HCT116 (cell line): Measurements from ENCODE around the gene RAB41. TPM values are rescaled to one million over a fixed set of nuclear protein-coding genes. Genes with fewer than 3 reads are reported as not detected.

Source experiments
- ATAC-seq: fragments of 200-7000 bp; cut with Tn5 transposase; 2 replicates; pipeline ENCODE4 v1.9.1; 2020; ENCODE audit warnings: mild to moderate bottlenecking, moderate library complexity
- BruUV-seq: library from RNA; stranded (reverse); fragments of 400-500 nt; replicated peaks from 2 replicates; lab custom pipeline; 2021; lab: Mats Ljungman, UMichigan
- CTCF ChIA-PET: fragments of 300-600 bp; sonication (Branson Sonifier 250); formaldehyde crosslinking; loops from one replicate; lab custom pipeline; 2021; ENCODE audit warnings: antibody characterized with exemption; lab: Charles Lee
- POLR2A ChIA-PET: fragments of 300-600, 350-600 bp; sonication (Branson Sonifier 250); formaldehyde crosslinking; loops from one replicate; lab custom pipeline; 2021; ENCODE audit warnings: antibody characterized with exemption; lab: Charles Lee
- RAD21 ChIA-PET, 2 experiments: fragments of 300-600 bp; sonication (Branson Sonifier 250); formaldehyde crosslinking; loops; one replicate each; lab custom pipeline; 2023; ENCODE audit warnings: low total read pairs in 2 of 2; ENCODE audit not compliant: uncharacterized antibody in 2 of 2, unreplicated experiment in 2 of 2, low non-redundant PET in 1 of 2; lab: Charles Lee
- DNase-seq: peaks from one replicate; pipeline ENCODE4 v3.0.0-alpha.2; 2010; ENCODE audit warnings: low read depth, low spot score
- H2AFZ ChIP-seq: fragments of 200-600 bp; shearing (Covaris generic), sonication (generic); 2 replicates; pipeline ENCODE4 v1.6.1; 2017; ENCODE audit warnings: low read depth, mixed run types, mixed read lengths, antibody characterized with exemption, low read length; ENCODE audit not compliant: poor library complexity, severe bottlenecking
- H3K27ac ChIP-seq: 2 replicates; pipeline ENCODE4 v1.5.1; 2012; ENCODE audit warnings: low read depth, low read length
- H3K27me3 ChIP-seq: fragments of 200-600 bp; sonication (generic); 2 replicates; pipeline ENCODE4 v1.6.1; 2016; ENCODE audit warnings: mixed run types, low read length, mixed read lengths; ENCODE audit not compliant: insufficient read depth
- H3K36me3 ChIP-seq, 2 experiments: fragments of 200-500 bp in 1 of 2; fragments of 200-600 bp in 1 of 2; sonication (Bioruptor generic) in 1 of 2; sonication (generic) in 1 of 2; 2 replicates each; pipeline versions ENCODE4 v1.5.1 to v1.6.1; 2014 to 2016; ENCODE audit warnings: low read length in 2 of 2, inconsistent platforms in 1 of 2, mixed read lengths in 1 of 2, mixed run types in 1 of 2; ENCODE audit not compliant: insufficient read depth in 2 of 2, control insufficient read depth in 1 of 2
- H3K4me1 ChIP-seq, 2 experiments: fragments of 200-600 bp in 1 of 2; sonication (generic) in 1 of 2; 2 replicates each; pipeline versions ENCODE4 v1.5.1 to v1.6.1; 2012 to 2017; ENCODE audit warnings: low read length in 2 of 2, inconsistent platforms in 1 of 2, mild to moderate bottlenecking in 1 of 2, mixed read lengths in 1 of 2, mixed run types in 1 of 2, moderate library complexity in 1 of 2; ENCODE audit not compliant: insufficient read depth in 2 of 2, control insufficient read depth in 1 of 2
- H3K4me2 ChIP-seq: fragments of 200-600 bp; sonication (generic); 2 replicates; pipeline ENCODE4 v1.6.1; 2017; ENCODE audit warnings: mixed run types, low read length, mixed read lengths
- H3K4me3 ChIP-seq, 2 experiments: fragments of 200-600 bp in 1 of 2; sonication (generic) in 1 of 2; replicated peaks in 1 of 2; 2 replicates each; pipeline ENCODE4 v1.5.1; 2011 to 2016; ENCODE audit warnings: low read length in 2 of 2, control low read depth in 1 of 2, low read depth in 1 of 2, mild to moderate bottlenecking in 1 of 2, mixed read lengths in 1 of 2, mixed run types in 1 of 2
- H3K79me2 ChIP-seq: fragments of 200-600 bp; sonication (generic); 2 replicates; pipeline ENCODE4 v1.6.1; 2017; ENCODE audit warnings: mild to moderate bottlenecking, mixed run types, low read length, moderate library complexity, mixed read lengths; ENCODE audit not compliant: insufficient read depth
- H3K9ac ChIP-seq: fragments of 200-600 bp; sonication (generic); 2 replicates; pipeline ENCODE4 v1.6.1; 2016; ENCODE audit warnings: low read length, mixed read lengths
- H3K9me2 ChIP-seq: fragments of 200-600 bp; sonication (generic), shearing (Covaris generic); 2 replicates; pipeline ENCODE4 v1.6.1; 2017; ENCODE audit warnings: mixed run types, mild to moderate bottlenecking, moderate library complexity; ENCODE audit not compliant: insufficient read depth
- H3K9me3 ChIP-seq, 2 experiments: fragments of 200-500 bp in 1 of 2; fragments of 200-600 bp in 1 of 2; sonication (Bioruptor generic) in 1 of 2; sonication (generic) in 1 of 2; 2 replicates each; pipeline ENCODE4 v1.6.1; 2014 to 2017; ENCODE audit warnings: low read length in 2 of 2, mixed read lengths in 2 of 2, inconsistent platforms in 1 of 2, low read depth in 1 of 2, mild to moderate bottlenecking in 1 of 2, mixed run types in 1 of 2, moderate library complexity in 1 of 2; ENCODE audit not compliant: control insufficient read depth in 1 of 2, insufficient read depth in 1 of 2
- H4K20me1 ChIP-seq: fragments of 200-600 bp; sonication (generic), shearing (Covaris generic); 2 replicates; pipeline ENCODE4 v1.6.1; 2017; ENCODE audit warnings: mixed run types, mild to moderate bottlenecking, moderate library complexity; ENCODE audit not compliant: insufficient read depth
- ATF3 ChIP-seq: IDR thresholded peaks from 2 replicates; pipeline ENCODE4 v1.6.1; 2012
- CBX3 ChIP-seq: IDR thresholded peaks from 2 replicates; pipeline ENCODE4 v1.6.1; 2012; ENCODE audit warnings: low read depth
- CEBPB ChIP-seq: IDR thresholded peaks from 2 replicates; pipeline ENCODE4 v1.6.1; 2012; ENCODE audit warnings: low read depth
- EGR1 ChIP-seq: IDR thresholded peaks from 2 replicates; pipeline ENCODE4 v1.6.1; 2012; ENCODE audit warnings: low read depth
- ELF1 ChIP-seq: IDR thresholded peaks from 2 replicates; pipeline ENCODE4 v1.6.1; 2012; ENCODE audit warnings: low read depth, borderline replicate concordance
- JUND ChIP-seq: IDR thresholded peaks from 2 replicates; pipeline ENCODE4 v1.6.1; 2012
- POLR2A ChIP-seq: IDR thresholded peaks from 2 replicates; pipeline ENCODE4 v1.7.0; 2011; ENCODE audit warnings: borderline replicate concordance; ENCODE audit not compliant: insufficient read depth, insufficient read length; ENCODE audit errors: extremely low read depth
- RAD21 ChIP-seq: IDR thresholded peaks from 2 replicates; pipeline ENCODE4 v1.6.1; 2012; ENCODE audit warnings: low read depth, mild to moderate bottlenecking
- REST ChIP-seq: IDR thresholded peaks from 2 replicates; pipeline ENCODE4 v1.6.1; 2012; ENCODE audit warnings: low read depth
- SIN3A ChIP-seq: IDR thresholded peaks from 2 replicates; pipeline ENCODE4 v1.6.1; 2012; ENCODE audit warnings: low read depth
- SP1 ChIP-seq: IDR thresholded peaks from 2 replicates; pipeline ENCODE4 v1.6.1; 2012; ENCODE audit warnings: low read depth
- SRF ChIP-seq: IDR thresholded peaks from 2 replicates; pipeline ENCODE4 v1.6.1; 2012; ENCODE audit warnings: low read depth
- TCF7L2 ChIP-seq: IDR thresholded peaks from 2 replicates; pipeline ENCODE4 v1.7.0; 2011; ENCODE audit warnings: borderline replicate concordance, inconsistent platforms; ENCODE audit not compliant: insufficient read depth, insufficient read length; ENCODE audit errors: extremely low read depth
- ZFX ChIP-seq: fragments of 450-650 bp; IDR thresholded peaks from 2 replicates; pipeline ENCODE4 v1.6.1; 2017
- ZNF274 ChIP-seq: fragments of 200-500 bp; sonication (Bioruptor generic); IDR thresholded peaks from 2 replicates; pipeline ENCODE4 v1.6.1; 2014; ENCODE audit warnings: mild to moderate bottlenecking, low read depth, low read length, inconsistent platforms
- intact Hi-C: fragments of 100-400 bp; cut with micrococcal nuclease; formaldehyde crosslinking; loops from 2 replicates; pipeline ENCODE4 v1.10.0; 2022
- total RNA-seq: library from RNA; stranded (reverse); gene quantifications from one replicate; pipeline ENCODE4 v1.2.1, GENCODE V29; 2021; ENCODE audit not compliant: unreplicated experiment
- TF ChIP-seq, protein P1 (sequence below): IDR thresholded peaks from 2 replicates; pipeline ENCODE4 v1.6.1; 2012
- TF ChIP-seq, protein P2 (sequence below): IDR thresholded peaks from 2 replicates; pipeline ENCODE4 v1.6.1; 2011; ENCODE audit warnings: mild to moderate bottlenecking, low read length, moderate library complexity; ENCODE audit not compliant: insufficient replicate concordance; ENCODE audit errors: extremely low read depth

The RAB41 gene
- total RNA-seq, 1 experiment from 2014 or later: not detected

DNA sequence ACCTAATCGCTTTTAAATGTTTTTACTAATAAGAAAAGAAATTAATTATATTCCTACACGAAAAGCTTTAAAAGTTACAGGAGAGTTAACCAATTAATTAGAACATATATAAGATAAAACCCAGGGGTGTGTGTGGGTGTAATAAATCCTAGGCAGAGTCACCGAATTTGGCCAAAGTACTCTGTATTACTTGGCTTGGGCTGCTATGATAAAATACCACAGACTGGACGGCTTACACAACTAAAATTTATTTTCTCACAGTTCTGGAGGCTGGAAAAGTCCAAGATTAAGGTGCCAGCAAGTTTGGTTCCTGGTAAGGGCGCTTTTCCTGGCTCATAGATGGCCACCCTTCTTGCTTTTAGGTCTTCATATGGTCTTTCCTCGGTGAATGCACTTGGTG lies 37.1 kb upstream of the RAB41 start:
- TF ChIP-seq, protein P1, sequence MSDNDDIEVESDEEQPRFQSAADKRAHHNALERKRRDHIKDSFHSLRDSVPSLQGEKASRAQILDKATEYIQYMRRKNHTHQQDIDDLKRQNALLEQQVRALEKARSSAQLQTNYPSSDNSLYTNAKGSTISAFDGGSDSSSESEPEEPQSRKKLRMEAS: no peak
- TF ChIP-seq, all 23 proteins: peak for 0
- Histone ChIP-seq H3K9me2 (no peaks in the 10 kb centered on the region), H3K4me1 (peaks cover 0 to 12% of the 10 kb centered on the region in 2 experiments; a peak in 1 of 4 replicates), H3K9me3 (no peaks in the 10 kb centered on the region), H3K79me2 (no peaks in the 10 kb centered on the region), H3K27ac (no peak overlapping the region), H3K36me3 (no peaks in the 10 kb centered on the region), H3K4me2 (no peak overlapping the region), H2AFZ (no peak overlapping the region), H4K20me1 (no peaks in the 10 kb centered on the region), H3K4me3 (no peak overlapping the region), H3K27me3 (no peaks in the 10 kb centered on the region), H3K9ac (no peak overlapping the region)
- ChIA-PET CTCF (no interaction called here), POLR2A (no interaction called here), RAD21 (no interaction called here)
- intact Hi-C loops: no loop called here
- DNase-seq (no peak), ATAC-seq (no peak)
- no TSS peak for BruUV-seq

DNA sequence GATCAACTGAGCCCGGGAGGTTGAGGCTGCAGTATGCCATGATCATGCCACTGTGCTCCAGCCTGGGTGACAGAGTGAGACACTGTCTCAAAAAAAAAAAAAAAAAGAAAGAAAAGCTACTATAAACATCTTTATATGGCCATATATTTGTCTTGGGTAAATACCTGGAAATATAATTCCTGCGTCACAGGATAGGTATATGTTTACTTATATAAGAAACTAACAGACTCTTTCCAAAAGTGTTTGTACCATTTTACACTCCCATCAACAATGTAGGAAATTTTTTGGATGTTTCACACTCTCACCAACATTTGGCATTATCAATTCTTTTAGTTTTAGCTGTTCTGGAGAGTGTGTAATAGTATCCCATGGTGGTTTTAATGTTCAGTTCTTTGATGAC lies 34.7 kb upstream of the RAB41 start:
- H4K20me1 ChIP-seq: no peaks in the 10 kb centered on the region
- H3K27me3 ChIP-seq: no peaks in the 10 kb centered on the region
- no peaks in the 10 kb centered on the region for H3K9me3 ChIP-seq
- no peak overlapping the region for H3K27ac ChIP-seq
- BruUV-seq: no TSS peak
- H3K4me2 ChIP-seq: no peak overlapping the region
- ChIA-PET POLR2A (no interaction called here), CTCF (no interaction called here), RAD21 (no interaction called here)
- DNase-seq (no peak), ATAC-seq (no peak)
- intact Hi-C loops: no loop called here
- peaks cover 0 to 12% of the 10 kb centered on the region in 2 experiments; a peak in 1 of 4 replicates for H3K4me1 ChIP-seq
- no peak overlapping the region for H2AFZ ChIP-seq
- H3K79me2 ChIP-seq: no peaks in the 10 kb centered on the region
- H3K9ac ChIP-seq: no peak overlapping the region
- H3K36me3 ChIP-seq: no peaks in the 10 kb centered on the region
- no peaks in the 10 kb centered on the region for H3K9me2 ChIP-seq
- H3K4me3 ChIP-seq: no peak overlapping the region
- TF ChIP-seq TCF7L2: no peak
- no peak for TF ChIP-seq REST
- no peak for TF ChIP-seq SRF
- TF ChIP-seq JUND: no peak
- TF ChIP-seq SP1: no peak
- no peak for TF ChIP-seq ATF3
- no peak for TF ChIP-seq ELF1
- TF ChIP-seq, protein P1: no peak
- TF ChIP-seq ZFX: no peak
- TF ChIP-seq CBX3: no peak
- TF ChIP-seq, protein P2, sequence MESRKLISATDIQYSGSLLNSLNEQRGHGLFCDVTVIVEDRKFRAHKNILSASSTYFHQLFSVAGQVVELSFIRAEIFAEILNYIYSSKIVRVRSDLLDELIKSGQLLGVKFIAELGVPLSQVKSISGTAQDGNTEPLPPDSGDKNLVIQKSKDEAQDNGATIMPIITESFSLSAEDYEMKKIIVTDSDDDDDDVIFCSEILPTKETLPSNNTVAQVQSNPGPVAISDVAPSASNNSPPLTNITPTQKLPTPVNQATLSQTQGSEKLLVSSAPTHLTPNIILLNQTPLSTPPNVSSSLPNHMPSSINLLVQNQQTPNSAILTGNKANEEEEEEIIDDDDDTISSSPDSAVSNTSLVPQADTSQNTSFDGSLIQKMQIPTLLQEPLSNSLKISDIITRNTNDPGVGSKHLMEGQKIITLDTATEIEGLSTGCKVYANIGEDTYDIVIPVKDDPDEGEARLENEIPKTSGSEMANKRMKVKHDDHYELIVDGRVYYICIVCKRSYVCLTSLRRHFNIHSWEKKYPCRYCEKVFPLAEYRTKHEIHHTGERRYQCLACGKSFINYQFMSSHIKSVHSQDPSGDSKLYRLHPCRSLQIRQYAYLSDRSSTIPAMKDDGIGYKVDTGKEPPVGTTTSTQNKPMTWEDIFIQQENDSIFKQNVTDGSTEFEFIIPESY: no peak
- TF ChIP-seq RAD21: no peak
- TF ChIP-seq ZNF274: no peak
- TF ChIP-seq EGR1: no peak
- TF ChIP-seq SIN3A: no peak
- TF ChIP-seq POLR2A: no peak
- no peak for TF ChIP-seq CEBPB
